IMR-90 (cell line): ENCODE measurements around the gene TFAP2A. TPM values are rescaled to one million over a fixed set of nuclear protein-coding genes. Genes with fewer than 3 reads are reported as not detected.

Source experiments
- ATAC-seq: fragments of 200-7000 bp; cut with Tn5 transposase; 2 replicates; pipeline ENCODE4 v1.9.1; 2020; ENCODE audit warnings: low read depth, mild to moderate bottlenecking, moderate library complexity
- BruUV-seq: library from RNA; stranded (reverse); fragments of 400-500 nt; replicated peaks from 2 replicates; lab custom pipeline; 2021; lab: Mats Ljungman, UMichigan
- CTCF ChIA-PET: fragments of 300-600 bp; formaldehyde crosslinking; extraction: SDS; loops from one replicate; lab custom pipeline; 2021; ENCODE audit warnings: antibody characterized with exemption; lab: Yijun Ruan, JAX
- POLR2A ChIA-PET: fragments of 300-600 bp; sonication (Branson Sonifier 250); formaldehyde crosslinking; loops from one replicate; lab custom pipeline; 2022; ENCODE audit warnings: antibody characterized with exemption; ENCODE audit not compliant: unreplicated experiment; lab: Charles Lee
- DNase-seq: peaks from one replicate; pipeline ENCODE4 v3.0.0; 2013
- H2AFZ ChIP-seq: replicated peaks from 2 replicates; pipeline ENCODE3; 2013; ENCODE audit warnings: low read length, mild to moderate bottlenecking; ENCODE audit not compliant: poor library complexity
- H2AK5ac ChIP-seq: 2 replicates; pipeline ENCODE4 v1.6.1; 2013; ENCODE audit warnings: low read depth, low read length, inconsistent platforms
- H2AK9ac ChIP-seq: replicated peaks from 2 replicates; pipeline ENCODE3; 2013; ENCODE audit warnings: mild to moderate bottlenecking, low read depth, low read length, moderate library complexity; ENCODE audit not compliant: poor library complexity
- H2BK120ac ChIP-seq: 2 replicates; pipeline ENCODE4 v1.6.1; 2013; ENCODE audit warnings: low read depth, low read length, inconsistent platforms
- H2BK15ac ChIP-seq: 3 replicates; pipeline ENCODE4 v1.6.1; 2013; ENCODE audit warnings: low read depth, low read length, inconsistent platforms
- H2BK20ac ChIP-seq: 2 replicates; pipeline ENCODE4 v1.6.1; 2013; ENCODE audit warnings: low read depth, mild to moderate bottlenecking, inconsistent platforms, low read length, moderate library complexity
- H2BK5ac ChIP-seq: 2 replicates; pipeline ENCODE4 v1.6.1; 2013; ENCODE audit warnings: mild to moderate bottlenecking, low read depth, low read length, inconsistent platforms; ENCODE audit not compliant: poor library complexity, severe bottlenecking
- H3K14ac ChIP-seq: replicated peaks from 2 replicates; pipeline ENCODE4 v1.6.1; 2013; ENCODE audit warnings: low read depth, low read length, inconsistent platforms
- H3K18ac ChIP-seq: 2 replicates; pipeline ENCODE4 v1.6.1; 2013; ENCODE audit warnings: low read depth, low read length, control low read depth
- H3K23ac ChIP-seq: 2 replicates; pipeline ENCODE4 v1.6.1; 2013; ENCODE audit warnings: low read depth, low read length, inconsistent platforms
- H3K27ac ChIP-seq: 2 replicates; pipeline ENCODE4 v1.5.1; 2013; ENCODE audit warnings: mild to moderate bottlenecking, control low read depth, low read length; ENCODE audit not compliant: insufficient read depth
- H3K27me3 ChIP-seq: 2 replicates; pipeline ENCODE4 v1.6.1; 2013; ENCODE audit warnings: low read length; ENCODE audit not compliant: control insufficient read depth, insufficient read depth
- H3K36me3 ChIP-seq: 2 replicates; pipeline ENCODE4 v1.6.1; 2013; ENCODE audit warnings: low read length, mixed read lengths; ENCODE audit not compliant: control insufficient read depth, insufficient read depth
- H3K4ac ChIP-seq: 2 replicates; pipeline ENCODE4 v1.6.1; 2013; ENCODE audit warnings: low read depth, low read length, inconsistent platforms
- H3K4me1 ChIP-seq: 2 replicates; pipeline ENCODE4 v1.6.1; 2013; ENCODE audit warnings: low read length, mixed read lengths; ENCODE audit not compliant: control insufficient read depth, insufficient read depth
- H3K4me2 ChIP-seq: 2 replicates; pipeline ENCODE4 v1.6.1; 2013; ENCODE audit warnings: low read depth, mild to moderate bottlenecking, control low read depth, low read length, moderate library complexity
- H3K4me3 ChIP-seq: 2 replicates; pipeline ENCODE4 v1.5.1; 2013; ENCODE audit warnings: low read depth, mild to moderate bottlenecking, control low read depth, low read length, moderate library complexity; ENCODE audit not compliant: insufficient read depth
- H3K56ac ChIP-seq: 2 replicates; pipeline ENCODE4 v1.6.1; 2013; ENCODE audit warnings: low read length, inconsistent platforms; ENCODE audit not compliant: insufficient read depth; ENCODE audit errors: extremely low read depth
- H3K79me1 ChIP-seq, 2 experiments: 2 replicates each; pipeline ENCODE4 v1.6.1; 2013; ENCODE audit warnings: low read length in 2 of 2, inconsistent platforms in 1 of 2, low read depth in 1 of 2
- H3K9ac ChIP-seq: 2 replicates; pipeline ENCODE4 v1.6.1; 2013; ENCODE audit warnings: low read depth, low read length, control low read depth
- H3K9me1 ChIP-seq: 2 replicates; pipeline ENCODE4 v1.6.1; 2013; ENCODE audit warnings: low read length, inconsistent platforms; ENCODE audit not compliant: insufficient read depth
- H3K9me3 ChIP-seq: 2 replicates; pipeline ENCODE4 v1.6.1; 2013; ENCODE audit warnings: low read length; ENCODE audit not compliant: control insufficient read depth, insufficient read depth
- H4K20me1 ChIP-seq: 2 replicates; pipeline ENCODE4 v1.6.1; 2013; ENCODE audit warnings: low read length, inconsistent platforms; ENCODE audit not compliant: insufficient read depth
- H4K5ac ChIP-seq: 2 replicates; pipeline ENCODE4 v1.6.1; 2013; ENCODE audit warnings: mild to moderate bottlenecking, low read depth, low read length, control low read depth
- H4K8ac ChIP-seq, 2 experiments: 2 replicates each; pipeline ENCODE4 v1.6.1; 2013; ENCODE audit warnings: low read depth in 2 of 2, low read length in 2 of 2, control low read depth in 1 of 2, inconsistent platforms in 1 of 2
- H4K91ac ChIP-seq: 2 replicates; pipeline ENCODE4 v1.6.1; 2013; ENCODE audit warnings: low read depth, low read length, inconsistent platforms; ENCODE audit not compliant: insufficient read depth
- FOS ChIP-seq: fragments of 150-350 bp; IDR thresholded peaks from 2 replicates; pipeline ENCODE4 v1.6.1; 2016; ENCODE audit warnings: low read depth, low read length
- RCOR1 ChIP-seq: IDR thresholded peaks from 2 replicates; pipeline ENCODE4 v1.6.1; 2012; ENCODE audit warnings: mild to moderate bottlenecking, low read length, improper control_type of control experiment; ENCODE audit not compliant: insufficient replicate concordance
- SMC3 ChIP-seq: fragments of 150-350 bp; IDR thresholded peaks from 2 replicates; pipeline ENCODE4 v1.6.1; 2016; ENCODE audit warnings: low read depth, mild to moderate bottlenecking, antibody characterized with exemption, low read length, moderate library complexity
- WGBS, 2 experiments: methylation state at CpG; one replicate each; pipeline versions ENCODE4 v1.1.5 to v1.1.7; 2013; ENCODE audit warnings: missing lambda C conversion rate in 2 of 2; ENCODE audit not compliant: insufficient read length in 1 of 2; ENCODE audit errors: extremely low coverage in 2 of 2; 5-methylcytosine and 5-hydroxymethylcytosine counted together
- dilution Hi-C: fragments of 300-500 bp; cut with HindIII; formaldehyde crosslinking; loops from one replicate; pipeline ENCODE4 v1.14.3; 2018; ENCODE audit warnings: low sequenced_read_pairs; ENCODE audit not compliant: unreplicated experiment
- in situ Hi-C: fragments of 300-500 bp; cut with MboI; formaldehyde crosslinking; loops from 3 replicates; pipeline ENCODE4 v1.14.3; 2019; ENCODE audit warnings: low sequenced_read_pairs, inconsistent platforms, mixed read lengths
- intact Hi-C: fragments of 100-400 bp; cut with micrococcal nuclease; formaldehyde crosslinking; loops from 2 replicates; pipeline ENCODE4 v1.10.0; 2022
- polyA plus RNA-seq, 3 experiments: library from polyadenylated mRNA; depleted of rRNA; stranded (reverse); fragments of >200 nt; gene quantifications; 2 replicates each; pipeline ENCODE4 v1.2.3, GENCODE V29; 2012; ENCODE audit warnings: low replicate concordance in 1 of 3
- total RNA-seq: library from RNA; depleted of rRNA; stranded (reverse); fragments of >200 nt; gene quantifications from 2 replicates; pipeline ENCODE4 v1.2.3, GENCODE V29; 2012

Gene TFAP2A
- total and polyA plus RNA-seq, 2 of the 4 experiments (the other 2 are of a cell fraction), result 0.72 to 7.1 TPM

- BruUV-seq, result no TSS peak
- in situ Hi-C loops, result no loop called here
- TF ChIP-seq FOS, result no peak
- TF ChIP-seq RCOR1, result no peak
- TF ChIP-seq SMC3, result no peak
Measured at GRCh38 chr6:10463491-10464481, 48.9 kb upstream of the TFAP2A start.

More at GRCh38 chr6:10463491-10464481, 48.9 kb upstream of the TFAP2A start:
- no peak overlapping the region for H3K27ac ChIP-seq
- no peak overlapping the region for H2BK15ac ChIP-seq
- no peak overlapping the region for H3K18ac ChIP-seq
- no peak overlapping the region for H3K9ac ChIP-seq
- WGBS, 2 experiments, result 36% methylated on average over 2 of the region's 16 CpGs; no CpG with 5 or more reads in 1 of the 2 experiments
- H2AFZ ChIP-seq, result no peak overlapping the region
- H2BK5ac ChIP-seq, result no peak overlapping the region
- H4K20me1 ChIP-seq, result no peaks in the 10 kb centered on the region
- H2AK5ac ChIP-seq, result no peak overlapping the region
- H3K4me3 ChIP-seq, result no peak overlapping the region
- dilution Hi-C loops, result no loop called here
- no peak overlapping the region for H4K5ac ChIP-seq
- ChIA-PET CTCF (interaction anchor here (3.2 kb wide), 1 partner anchor 15 kb away, joined by 15 read pairs; no protein-coding TSS in a partner anchor), POLR2A (no interaction called here)
- H4K91ac ChIP-seq, result no peak overlapping the region
- H3K9me3 ChIP-seq, result no peaks in the 10 kb centered on the region; the same call in 1 of the 2 replicates
- H3K4ac ChIP-seq, result no peak overlapping the region
- H2BK120ac ChIP-seq, result no peak overlapping the region
- H3K23ac ChIP-seq, result no peak overlapping the region
- ATAC-seq (no peak), DNase-seq (no peak)
- H2AK9ac ChIP-seq, result no peak overlapping the region
- no peaks in the 10 kb centered on the region; the same call in 1 of the 2 replicates for H3K27me3 ChIP-seq
- intact Hi-C loops, result no loop called here
- H3K4me2 ChIP-seq, result no peak overlapping the region
- H3K4me1 ChIP-seq, result no peaks in the 10 kb centered on the region
- H3K9me1 ChIP-seq, result no peaks in the 10 kb centered on the region
- no peaks in the 10 kb centered on the region for H3K36me3 ChIP-seq
- no peak overlapping the region for H4K8ac ChIP-seq
- no peaks in the 10 kb centered on the region for H3K79me1 ChIP-seq
- H3K14ac ChIP-seq, result no peak overlapping the region
- H3K56ac ChIP-seq, result no peak overlapping the region
- H2BK20ac ChIP-seq, result no peak overlapping the region
